Measurements from ENCODE around the gene SENP7.
A peak's percentile ranks its signal among the peaks of the same experiment; 100 is the strongest.
"Not testable (repeated sequence)": the region's sequence is repeated elsewhere in the genome, so short reads cannot be mapped to it uniquely, and the experiment has no call there.

Gene SENP7

DNA sequence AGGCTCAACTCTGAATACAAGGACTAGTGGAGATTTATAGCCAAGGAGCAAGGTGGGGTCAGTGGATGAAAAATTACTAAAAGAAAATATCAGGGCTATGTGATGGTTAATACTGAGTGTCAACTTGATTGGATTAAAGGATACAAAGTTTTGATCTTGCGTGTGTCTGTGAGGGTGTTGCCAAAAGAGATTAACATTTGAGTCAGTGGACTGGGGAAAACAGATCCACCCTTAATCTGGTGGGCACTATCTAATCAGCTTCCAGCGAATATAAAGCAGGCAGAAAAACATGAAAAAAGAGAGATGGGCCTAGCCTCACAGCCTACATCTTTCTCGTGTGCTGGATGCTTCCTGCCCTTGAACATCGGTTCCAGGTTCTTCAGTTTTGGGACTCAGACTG lies 14.4 kb upstream of the SENP7 start:
- no peak for DNase-seq

DNA sequence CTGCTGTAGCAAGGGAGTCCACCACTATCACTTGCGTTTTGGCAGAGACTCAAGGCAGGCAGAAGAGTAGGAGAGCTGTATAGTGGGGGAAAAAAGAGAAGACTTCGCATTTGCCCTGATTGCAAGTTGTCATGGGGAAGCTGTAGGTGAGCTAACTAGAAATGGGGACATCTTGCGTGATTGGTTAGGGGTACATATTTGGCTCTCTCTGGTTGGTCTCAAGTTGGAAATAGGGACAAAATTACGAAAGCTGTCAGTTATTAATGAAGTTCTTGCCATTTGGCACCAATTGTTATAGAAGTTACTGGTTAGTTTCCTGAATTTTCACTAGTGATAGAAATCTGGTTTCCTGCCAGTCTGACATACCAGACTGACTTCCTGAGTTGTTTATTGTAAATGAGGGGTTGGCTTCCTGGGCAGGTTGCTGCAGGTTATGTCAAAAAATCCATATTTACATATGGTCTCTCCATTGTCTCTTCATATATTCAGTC lies 8.2 kb upstream of the SENP7 start:
- no peak for DNase-seq

DNA sequence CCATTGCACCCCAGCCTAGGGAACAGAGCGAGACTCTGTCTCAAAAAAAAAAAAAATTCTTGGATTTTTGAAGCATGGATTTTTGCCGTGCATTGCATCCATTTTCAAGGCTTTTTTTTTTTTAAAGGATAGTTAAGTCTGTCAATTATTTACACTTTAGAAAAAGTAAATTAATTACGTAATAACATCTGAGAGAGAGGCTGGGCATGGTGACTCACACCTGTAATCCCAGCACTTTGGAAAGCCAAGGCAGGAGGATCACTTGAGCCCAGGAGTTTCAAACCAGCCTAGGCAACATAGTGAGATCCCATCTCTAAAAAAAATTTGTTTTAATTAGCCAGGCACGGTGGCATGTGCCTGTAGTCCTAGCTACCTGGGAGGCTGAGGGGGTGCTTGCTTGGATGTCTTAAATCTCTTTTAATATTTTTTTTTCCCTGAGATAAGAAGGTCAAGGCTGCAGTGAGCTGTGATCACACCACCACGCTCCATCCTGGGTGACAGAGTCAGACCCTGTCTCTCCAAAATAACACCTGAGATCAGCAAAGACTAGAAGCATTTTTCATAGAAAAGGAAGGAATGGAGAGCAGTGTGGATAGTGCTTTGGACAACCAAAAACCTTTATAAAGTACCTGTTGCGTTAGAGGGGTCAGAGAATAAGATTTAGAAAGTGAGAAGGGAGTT lies 6.8 kb upstream of the SENP7 start:
- no peak for DNase-seq

DNA sequence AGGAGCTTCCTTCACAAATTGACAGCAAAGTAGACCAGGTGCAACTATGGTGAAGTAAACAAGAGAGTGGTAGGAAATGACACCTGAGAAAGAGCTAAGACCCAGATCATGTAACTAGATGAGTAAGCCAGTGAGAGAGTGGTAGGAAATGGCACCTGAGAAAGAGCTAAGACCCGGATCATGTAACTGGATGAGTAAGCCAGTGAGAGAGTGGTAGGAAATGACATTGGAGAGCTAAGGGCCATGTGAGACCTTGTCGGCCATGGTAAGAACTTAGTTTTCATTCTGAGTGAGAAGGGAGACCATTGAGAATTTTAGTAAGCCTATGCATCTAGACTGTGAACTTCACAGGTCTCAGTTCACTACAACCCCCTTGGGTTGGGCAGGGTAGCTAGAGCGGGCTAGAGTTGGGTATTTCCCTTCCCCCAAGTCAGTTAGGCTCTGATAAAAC lies 5.4 kb upstream of the SENP7 start:
- no peak for DNase-seq

DNA sequence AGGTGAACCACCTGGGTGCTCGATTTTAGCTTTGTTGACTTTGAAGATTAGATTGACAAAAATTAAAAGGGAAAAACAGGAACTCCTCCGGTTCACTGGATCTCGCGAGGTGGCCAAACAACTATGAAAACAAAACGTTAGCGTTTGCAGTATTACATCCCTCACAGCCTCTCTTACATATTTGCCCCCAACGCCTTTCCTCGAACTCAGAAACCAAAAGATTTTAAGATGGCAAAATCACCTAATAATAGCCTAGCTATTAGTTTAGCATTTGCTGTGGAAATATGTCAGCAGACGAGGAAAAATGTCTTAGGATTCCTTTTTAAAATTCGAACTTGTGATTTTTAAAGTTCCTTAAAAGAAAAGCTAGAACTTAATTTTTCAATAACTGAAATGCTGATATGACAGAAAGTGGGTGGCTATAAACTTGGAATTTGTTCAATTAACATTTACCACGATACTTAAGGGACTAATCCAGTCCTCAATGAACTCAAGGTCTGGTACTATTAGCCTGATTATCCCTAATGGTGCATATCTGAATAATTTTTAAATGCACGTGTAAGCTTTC lies 491 bp upstream of the SENP7 start:
- no peak for DNase-seq

DNA sequence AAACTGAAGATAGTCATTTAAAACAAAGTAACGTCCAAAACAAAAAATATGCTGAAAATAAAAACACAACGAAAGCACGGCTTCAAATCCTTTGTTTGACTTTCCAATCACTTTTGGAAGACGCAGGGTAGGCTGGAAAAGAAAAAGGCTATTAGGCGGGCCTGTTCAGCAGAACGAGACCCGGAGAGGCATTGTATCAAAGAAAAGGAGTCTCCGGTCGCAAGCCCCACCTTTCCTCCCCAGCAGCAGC lies 691 bp downstream of the SENP7 start:
- DNase-seq: no peak

DNA sequence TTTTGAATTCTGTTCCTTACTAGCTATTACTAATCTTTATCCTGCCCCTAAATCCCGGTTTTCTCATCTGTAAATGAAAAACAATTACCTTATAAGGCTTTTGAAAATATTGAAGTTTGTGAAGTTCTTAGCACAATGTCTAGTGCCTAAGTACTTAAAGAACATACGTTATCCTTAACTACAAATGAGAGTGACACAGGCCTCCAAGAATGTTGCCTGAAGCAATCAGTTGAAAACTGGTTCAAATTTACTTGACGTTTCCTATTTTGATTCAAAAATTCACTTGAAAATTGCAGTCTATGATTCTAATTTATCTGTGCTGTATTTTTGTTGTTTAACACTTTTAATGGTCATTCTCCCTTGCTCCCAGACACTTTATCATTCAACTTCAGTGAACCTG lies 3.2 kb downstream of the SENP7 start:
- no peak for DNase-seq

DNA sequence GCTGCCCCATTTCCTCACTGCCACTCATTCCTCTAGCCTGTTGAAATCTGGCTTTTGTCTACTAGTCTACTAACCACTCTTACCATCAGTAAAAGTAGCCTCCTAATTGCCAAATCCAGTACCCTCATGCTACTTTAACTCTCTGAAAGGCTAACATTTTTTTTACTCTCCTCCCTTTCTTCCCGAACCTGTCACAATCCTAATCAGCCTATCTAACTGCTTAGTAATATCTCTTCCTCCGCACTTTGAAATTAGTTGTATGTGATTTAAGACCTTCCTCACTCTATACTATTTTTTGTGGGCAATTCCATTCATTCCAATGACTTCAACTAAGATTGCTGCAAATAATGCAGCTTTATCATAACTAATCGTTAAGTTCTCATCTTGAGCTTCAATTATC lies 3.7 kb downstream of the SENP7 start:
- no peak for DNase-seq

DNA sequence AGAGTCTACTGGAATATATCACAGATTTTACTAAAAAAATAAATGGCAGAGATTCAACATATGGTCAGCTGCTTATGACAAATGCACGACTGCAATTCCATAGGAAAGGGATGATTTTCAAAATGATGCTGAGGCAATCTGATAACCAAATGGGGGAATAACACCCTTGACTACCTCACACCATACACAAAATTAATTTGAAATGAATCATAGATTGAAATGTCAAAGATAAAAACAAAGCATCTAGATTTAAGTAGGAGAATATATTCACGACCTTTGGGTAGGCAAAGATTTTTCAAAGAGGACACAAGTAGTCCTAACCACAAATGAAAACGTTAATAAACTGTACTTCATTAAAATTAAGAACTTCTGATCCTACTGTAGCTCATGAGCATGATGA lies 11.2 kb downstream of the SENP7 start:
- no peak for DNase-seq

DNA sequence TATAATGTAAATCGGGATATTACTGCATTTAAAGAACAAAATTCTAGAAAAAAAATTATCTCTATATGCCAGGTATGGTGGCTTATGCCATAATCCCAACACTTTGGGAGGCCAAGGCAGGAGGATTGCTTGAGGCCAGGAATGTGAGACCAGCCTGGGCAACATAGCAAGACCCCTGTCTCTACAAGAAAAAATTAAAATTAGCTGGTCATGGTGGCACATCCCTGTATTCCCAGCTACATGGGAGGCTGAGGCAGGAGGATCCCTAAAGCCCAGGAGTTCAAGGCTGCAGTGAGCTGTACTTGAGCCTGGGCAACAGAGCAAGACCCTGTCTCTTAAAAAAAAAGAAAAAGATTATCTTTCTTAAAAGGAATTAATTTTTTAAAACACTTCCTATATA lies 12.8 kb downstream of the SENP7 start:
- no peak for DNase-seq

DNA sequence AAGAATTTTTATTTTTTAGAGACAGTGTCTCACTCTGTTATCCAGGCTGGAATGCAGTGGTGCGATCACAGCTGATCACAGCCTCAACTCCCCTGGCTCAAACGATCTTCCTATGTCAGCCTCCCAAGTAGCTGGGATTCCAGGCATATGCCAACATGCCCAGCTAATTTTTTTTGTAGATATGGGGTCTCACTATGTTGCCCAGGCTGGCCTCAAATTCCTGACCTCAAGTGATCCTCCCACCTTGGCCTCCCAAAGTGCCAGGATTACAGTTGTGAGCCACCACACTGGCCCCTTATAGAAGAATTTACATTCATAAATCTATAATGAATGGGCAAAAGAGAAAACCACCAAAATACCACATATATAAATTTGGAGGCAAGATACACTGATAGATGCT lies 15.2 kb downstream of the SENP7 start:
- DNase-seq: no peak

DNA sequence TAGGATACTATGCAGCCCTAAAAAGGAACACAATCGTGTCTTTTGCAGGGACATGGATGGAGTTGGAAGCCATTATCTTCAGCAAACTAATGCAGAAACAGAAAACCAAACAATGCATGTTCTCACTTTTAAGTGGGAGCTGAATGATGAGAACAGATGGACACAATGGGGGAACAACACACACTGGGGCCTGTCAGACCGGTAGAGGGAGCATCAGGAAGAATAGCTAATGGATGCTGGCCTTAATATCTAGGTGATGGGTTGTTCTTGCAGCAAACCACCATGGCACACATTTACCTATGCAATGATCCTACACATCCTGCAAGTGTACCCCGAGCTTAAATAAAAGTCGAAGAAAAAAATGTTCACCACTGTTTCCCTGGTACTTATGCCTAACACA lies 17.5 kb downstream of the SENP7 start:
- no peak for DNase-seq

DNA sequence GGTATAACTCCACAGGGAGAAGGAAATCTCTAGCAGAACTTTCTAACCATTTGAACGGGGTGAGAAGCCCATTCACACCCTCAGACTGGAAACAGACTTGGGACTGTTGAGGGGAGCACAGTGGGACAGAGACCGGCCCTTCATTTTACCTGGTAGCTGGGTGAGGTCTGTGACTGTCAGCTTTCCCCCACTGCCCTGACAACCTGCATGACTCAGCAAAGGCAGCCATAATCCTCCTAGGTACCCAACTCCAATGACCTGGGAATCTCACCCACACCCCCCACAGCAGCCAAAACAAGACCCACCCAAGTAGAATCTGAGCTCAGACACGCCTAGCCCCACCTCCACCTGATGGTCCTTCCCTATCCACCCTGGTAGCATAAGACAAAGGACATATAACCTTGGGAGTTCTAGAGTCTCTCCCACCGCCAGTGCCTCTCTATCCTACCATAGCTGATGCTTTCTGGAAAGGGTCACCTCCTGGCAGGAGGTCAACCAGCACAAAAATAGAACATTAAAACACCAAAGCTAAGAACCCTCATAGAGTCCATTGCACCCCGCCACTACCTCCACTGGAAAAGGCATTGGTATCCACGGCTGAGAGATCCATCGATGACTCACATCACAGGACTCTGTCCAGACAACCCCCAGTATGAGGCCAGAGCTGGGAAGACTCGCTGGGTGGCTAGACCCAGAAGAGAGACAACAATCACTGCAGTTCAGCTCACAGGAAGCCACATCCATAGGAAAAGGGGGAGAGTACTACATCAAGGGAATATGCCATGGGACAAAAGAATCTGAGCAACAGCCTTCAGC lies 28.0 kb downstream of the SENP7 start:
- no peak for DNase-seq

DNA sequence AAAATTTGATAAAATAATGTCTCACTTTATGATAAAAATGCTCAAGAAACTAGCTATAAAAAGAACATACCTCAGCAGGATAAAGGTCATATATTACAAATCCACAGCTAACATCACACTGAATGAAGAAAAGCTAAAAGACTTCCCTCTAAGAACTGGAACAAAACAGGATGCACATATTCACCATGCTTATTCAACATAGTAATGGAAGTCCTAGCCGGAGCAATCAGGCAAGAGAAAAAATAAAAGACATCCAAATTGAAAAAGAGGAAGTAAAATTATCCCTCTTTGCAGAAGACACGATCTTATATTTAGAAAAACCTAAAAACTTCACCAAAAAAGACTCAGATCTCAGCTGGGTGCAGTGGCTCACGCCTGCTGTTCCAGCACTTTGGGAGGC lies 34.0 kb downstream of the SENP7 start:
- no peak for DNase-seq

DNA sequence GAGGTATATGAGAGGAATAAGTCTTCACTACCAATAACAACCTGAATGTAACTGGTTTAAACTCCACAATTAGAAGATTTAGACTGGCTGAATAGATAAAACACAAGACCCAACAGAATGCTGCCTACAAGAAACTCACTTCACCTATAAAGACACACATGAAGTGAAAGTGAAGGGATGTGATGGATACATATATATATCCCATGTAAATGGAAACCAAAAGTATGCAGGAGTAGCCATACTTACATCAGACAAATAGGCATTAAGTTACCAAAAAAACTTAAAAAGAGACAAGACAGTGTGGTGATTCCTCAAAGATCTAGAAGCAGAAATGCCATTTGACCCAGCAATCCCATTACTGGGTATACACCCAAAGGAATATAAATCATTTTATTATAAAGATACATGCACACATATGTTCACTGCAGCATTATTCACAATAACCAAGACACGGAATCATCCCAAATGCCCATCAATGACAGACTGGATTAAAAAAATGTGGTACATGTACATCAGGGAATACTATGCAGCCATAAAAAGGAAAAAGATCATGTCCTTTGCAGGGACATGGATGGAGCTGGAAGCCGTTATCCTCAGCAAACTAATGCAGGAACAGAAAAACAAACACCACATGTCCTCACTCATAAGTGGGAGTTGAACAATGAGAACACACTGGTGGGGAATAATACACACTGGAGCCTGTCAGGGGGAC lies 38.0 kb downstream of the SENP7 start:
- not testable (repeated sequence) for DNase-seq

DNA sequence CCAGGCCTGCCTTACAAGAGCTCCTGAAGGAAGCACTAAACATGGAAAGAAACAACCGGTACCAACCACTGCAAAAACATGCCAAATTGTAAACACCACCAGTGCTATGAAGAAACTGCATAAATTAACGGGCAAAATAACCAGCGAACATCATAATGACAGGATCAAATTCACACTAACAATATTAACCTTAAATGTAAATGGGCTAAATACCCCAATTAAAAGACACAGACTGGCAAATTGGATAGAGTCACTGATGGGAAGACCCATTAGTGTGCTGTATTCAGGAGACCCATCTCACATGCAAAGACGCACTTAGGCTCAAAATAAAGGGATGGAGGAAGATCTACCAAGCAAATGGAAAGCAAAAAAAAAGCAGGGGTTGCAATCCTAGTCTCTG lies 44.3 kb downstream of the SENP7 start:
- DNase-seq: not testable (repeated sequence)

DNA sequence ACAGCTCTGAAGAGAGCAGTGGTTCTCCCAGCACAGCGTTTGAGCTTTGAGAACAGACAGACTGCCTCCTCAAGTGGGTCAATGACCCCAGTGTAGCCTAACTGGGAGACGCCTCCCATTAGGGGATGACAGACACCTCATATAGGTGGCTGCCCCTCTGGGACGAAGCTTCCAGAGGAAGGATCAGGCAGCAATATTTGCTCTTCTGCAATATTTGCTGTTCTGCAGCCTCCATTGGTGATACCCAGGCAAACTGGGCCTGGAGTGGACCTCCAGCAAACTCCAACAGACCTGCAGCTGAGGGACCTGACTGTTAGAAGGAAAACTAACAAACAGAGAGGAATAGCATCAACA lies 45.7 kb downstream of the SENP7 start:
- DNase-seq: not testable (repeated sequence)

DNA sequence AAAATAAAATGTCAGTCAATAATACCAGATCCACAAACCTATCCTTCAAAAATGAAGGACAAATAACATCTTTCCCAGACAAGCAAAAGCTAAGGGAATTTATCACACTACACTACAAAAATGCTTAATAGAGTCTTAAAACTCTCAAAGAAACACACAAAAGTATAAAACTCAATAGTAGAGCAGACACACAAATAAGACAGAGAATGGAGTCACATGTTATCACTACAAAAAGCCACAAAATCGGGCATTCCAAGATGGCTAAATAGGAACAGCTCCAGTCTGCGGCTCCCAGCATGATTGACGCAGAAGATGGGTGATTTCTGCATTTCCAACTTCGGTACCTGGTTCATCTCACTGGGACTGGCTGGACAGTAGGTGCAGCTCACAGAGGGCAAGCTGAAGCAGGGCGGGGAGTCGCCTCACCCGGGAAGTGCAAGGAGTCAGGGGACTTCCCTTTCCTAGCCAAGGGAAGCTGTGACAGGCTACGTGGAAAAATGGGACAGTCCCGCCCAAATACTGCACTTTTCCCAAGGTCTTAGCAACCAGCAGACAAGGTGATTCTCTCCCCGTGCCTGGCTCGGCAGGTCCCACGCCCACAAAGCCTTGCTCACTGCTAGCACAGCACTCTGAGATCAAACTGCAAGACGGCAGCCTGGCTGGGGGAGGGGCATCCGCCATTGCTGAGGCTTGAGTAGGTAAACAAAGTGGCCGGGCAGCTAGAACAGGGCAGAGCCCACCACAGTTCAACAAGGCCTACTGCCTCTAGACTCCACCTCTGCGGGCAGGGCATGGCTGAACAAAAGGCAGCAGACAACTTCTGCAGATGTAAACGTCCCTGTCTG lies 46.3 kb downstream of the SENP7 start:
- peak; percentile 15 for DNase-seq

DNA sequence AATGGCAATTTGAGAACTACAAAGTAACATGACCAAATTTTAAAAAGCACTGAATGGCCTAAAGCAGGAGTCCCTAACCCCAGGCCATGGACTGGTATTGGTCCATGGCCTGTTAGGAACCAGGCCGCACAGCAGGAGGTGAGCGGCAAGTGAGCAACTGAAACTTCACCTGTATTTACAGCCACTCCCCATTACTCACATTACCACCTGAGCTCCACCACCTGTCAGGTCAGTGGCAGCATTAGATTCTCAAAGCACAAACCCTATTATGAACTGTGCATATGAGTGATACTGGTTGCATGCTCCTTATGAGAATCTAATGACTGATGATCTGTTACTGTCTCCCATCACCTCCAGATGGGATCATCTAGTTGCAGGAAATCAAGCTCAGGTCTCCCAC lies 48.8 kb downstream of the SENP7 start:
- no peak for DNase-seq

DNA sequence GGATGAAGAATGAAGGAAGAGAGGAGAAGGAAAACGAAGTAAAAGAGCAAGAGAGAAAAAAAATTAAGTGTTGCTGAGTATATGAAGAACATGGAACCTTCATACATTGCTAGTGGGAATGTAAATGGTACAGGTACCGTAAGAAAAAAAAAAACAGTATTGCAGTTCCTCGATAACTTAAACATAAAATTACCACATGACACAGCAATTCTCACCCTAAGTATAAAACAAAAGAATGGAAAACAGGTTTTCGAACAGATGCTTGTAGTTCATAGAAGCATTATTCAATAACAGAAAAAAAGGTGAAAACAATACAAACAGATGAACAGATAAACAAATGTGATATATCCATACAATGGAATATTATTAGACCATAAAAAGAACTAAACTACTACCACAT lies 51.6 kb downstream of the SENP7 start:
- DNase-seq: no peak

DNA sequence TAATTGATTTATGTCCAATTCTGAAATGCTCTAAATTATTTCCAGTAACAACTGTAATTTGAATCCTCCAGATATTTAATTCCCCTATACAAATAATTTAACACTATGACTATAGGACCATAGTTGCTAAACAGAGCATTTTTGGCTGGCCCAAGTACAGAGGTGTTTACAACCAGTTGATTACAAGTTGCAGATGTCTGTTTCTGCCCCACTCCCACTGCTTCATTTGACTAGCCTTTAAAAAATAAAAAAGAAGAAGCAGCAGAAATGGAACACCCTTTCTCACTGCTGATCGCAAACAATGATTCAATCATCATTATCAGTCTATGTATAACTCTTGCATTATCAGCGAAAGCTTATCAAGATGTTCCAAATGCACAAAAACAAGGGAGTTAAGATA lies 54.6 kb downstream of the SENP7 start:
- DNase-seq: no peak

DNA sequence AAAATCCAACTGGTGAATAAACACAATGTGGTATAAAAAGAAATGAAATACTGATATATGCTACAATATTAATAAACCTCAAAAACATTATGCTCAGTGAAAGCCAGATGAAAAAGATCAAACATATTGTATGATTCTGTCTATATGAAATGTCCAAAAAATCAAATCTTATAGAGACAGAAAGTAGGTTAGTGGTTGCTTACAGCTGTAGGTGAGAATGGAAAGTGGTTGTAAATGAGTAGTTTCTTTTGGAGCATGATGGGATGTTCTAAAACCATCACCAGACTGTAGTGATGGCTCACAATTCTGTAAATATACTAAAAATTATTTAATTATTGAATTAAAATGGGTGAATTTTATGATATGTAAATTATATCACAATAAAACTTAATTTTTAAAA lies 58.4 kb downstream of the SENP7 start:
- DNase-seq: no peak
